ENCODE results near the gene CDX1.
A peak's percentile ranks its signal among the peaks of the same experiment; 100 is the strongest.

CDX1 gene

DNA sequence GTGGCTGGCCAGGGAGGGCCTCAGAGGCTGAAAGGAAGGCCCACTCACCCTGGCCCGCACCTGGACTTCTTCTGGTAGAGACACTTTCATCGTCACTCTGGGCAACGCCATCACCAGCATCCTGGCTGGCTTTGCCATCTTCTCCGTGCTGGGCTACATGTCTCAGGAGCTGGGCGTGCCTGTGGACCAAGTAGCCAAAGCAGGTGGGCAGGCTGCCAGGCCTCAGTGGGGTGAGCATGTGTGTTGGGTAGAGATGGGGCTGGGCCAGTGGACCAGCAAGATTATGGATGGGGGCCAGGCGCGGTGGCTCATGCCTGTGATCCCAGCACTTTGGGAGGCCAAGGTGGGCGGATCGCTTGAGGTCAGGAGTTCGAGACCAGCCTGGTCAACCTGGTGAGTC, 35.9 kb downstream of the CDX1 start:
- no peaks in the 10 kb centered on the region for H3K9me3 ChIP-seq (ENCODE audit: control insufficient read depth, insufficient read depth, low read length)
- no peaks in the 10 kb centered on the region; the same call in 1 of the 2 replicates for H3K27me3 ChIP-seq (ENCODE audit: control insufficient read depth, insufficient read depth, low read length)
- H3K27ac ChIP-seq (ENCODE audit: low read depth, low read length): no peak overlapping the region
- H3K4me1 ChIP-seq (ENCODE audit: control insufficient read depth, insufficient read depth, low read length): no peaks in the 10 kb centered on the region
- H3K4me3 ChIP-seq (ENCODE audit: low read depth, low read length): no peak overlapping the region
- no peaks in the 10 kb centered on the region for H3K36me3 ChIP-seq (ENCODE audit: control insufficient read depth, insufficient read depth, low read length)
- no peak overlapping the region for H3K9ac ChIP-seq (ENCODE audit: low read depth, low read length)

DNA sequence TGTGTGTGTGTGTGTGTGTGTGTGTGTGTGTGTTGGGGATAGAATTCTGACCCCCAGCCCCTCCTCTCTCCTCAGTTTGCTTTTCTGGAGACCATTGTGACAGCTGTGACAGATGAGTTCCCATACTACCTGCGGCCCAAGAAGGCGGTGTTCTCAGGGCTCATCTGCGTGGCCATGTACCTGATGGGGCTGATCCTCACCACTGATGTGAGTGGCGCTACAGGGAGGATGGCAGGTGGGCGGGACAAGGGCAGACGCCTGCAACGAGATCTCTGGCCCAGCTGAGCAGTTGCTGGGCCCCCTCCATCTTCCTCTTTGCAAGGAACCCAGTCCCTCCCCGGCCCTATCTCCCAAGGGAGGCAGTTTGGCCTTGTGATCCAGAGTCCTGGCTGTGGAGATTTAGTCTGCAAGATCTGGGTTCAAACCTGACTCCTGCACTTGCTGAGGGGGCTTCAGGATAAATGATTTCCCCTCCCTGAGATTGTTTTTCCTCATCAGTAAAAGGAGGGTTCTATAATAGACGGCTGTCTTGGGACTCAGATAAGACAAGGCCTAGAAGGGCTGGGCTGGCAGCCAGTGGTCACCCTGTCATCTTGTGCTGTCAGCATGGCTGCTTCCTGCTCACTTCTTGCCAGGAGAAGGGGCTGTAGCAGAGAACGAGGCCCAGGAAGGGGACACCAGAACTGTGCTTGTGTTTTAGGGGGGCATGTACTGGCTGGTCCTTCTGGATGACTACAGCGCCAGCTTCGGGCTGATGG, 37.4 kb downstream of the CDX1 start:
- Histone ChIP-seq H3K4me3 (ENCODE audit: low read depth, low read length) (no peak overlapping the region), H3K9ac (ENCODE audit: low read depth, low read length) (no peak overlapping the region), H3K27ac (ENCODE audit: low read depth, low read length) (no peak overlapping the region)

DNA sequence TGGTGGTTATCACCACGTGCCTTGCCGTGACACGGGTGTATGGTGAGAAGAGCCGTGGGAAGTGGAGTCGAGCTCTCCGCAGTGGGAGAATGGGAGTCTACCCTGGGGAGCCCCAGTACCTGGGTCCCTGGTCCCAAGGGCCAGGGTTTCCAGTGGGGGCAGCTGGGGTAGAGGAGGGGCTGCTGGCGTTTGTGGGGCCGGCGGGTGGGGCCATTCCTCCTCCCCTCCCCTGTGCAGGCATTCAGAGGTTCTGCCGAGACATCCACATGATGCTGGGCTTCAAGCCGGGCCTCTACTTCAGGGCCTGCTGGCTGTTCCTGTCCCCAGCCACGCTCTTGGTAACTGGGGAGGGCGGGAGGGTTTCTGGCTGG, 38.0 kb downstream of the CDX1 start:
- no peaks in the 10 kb centered on the region for H3K27me3 ChIP-seq (ENCODE audit: control insufficient read depth, insufficient read depth, low read length)
- H3K9me3 ChIP-seq (ENCODE audit: control insufficient read depth, insufficient read depth, low read length): no peaks in the 10 kb centered on the region
- H3K4me1 ChIP-seq (ENCODE audit: control insufficient read depth, insufficient read depth, low read length): peaks cover 12% of the 10 kb centered on the region
- no peak overlapping the region for H3K9ac ChIP-seq (ENCODE audit: low read depth, low read length)
- no peak overlapping the region for H3K4me3 ChIP-seq (ENCODE audit: low read depth, low read length)
- H3K36me3 ChIP-seq (ENCODE audit: control insufficient read depth, insufficient read depth, low read length): no peaks in the 10 kb centered on the region
- H3K27ac ChIP-seq (ENCODE audit: low read depth, low read length): no peak overlapping the region

More for the DNA sequence above, 37.4 kb downstream of the CDX1 start:
- Histone ChIP-seq H3K9me3 (ENCODE audit: control insufficient read depth, insufficient read depth, low read length) (no peaks in the 10 kb centered on the region), H3K36me3 (ENCODE audit: control insufficient read depth, insufficient read depth, low read length) (no peaks in the 10 kb centered on the region), H3K27me3 (ENCODE audit: control insufficient read depth, insufficient read depth, low read length) (no peaks in the 10 kb centered on the region), H3K4me1 (ENCODE audit: control insufficient read depth, insufficient read depth, low read length) (peaks cover 8% of the 10 kb centered on the region)

DNA sequence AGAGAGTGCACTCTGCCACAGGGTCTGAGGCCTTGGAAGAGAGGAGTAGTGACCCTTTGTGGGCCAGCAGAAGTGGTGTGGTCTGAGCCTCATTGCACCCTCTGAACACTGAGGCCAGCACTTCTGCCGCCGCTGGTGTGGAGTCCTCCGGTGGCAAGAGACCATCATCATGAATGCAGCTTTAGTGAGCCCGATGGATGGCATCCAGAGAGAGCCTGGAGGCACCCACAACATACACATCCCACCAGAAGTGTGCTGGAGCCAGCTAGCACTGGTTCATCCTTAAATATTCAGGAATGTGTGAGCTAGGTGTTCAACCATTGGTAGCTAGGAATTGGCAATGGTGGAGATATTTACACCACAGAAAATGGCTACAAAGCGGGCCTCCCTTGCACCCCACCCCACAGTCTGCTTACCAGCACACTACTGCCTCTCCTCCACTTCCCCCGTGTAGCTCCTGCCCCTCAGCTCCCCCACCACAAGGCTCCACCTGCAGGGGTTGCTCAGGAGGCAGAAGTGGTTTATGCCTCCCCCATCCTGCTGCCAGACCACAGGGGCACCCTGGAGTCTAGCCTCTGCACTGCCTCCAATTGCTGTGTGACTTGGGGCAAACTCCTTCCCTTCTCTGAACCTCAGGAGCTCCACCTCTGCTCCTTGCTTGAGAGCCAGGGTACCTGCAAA, 39.7 kb downstream of the CDX1 start:
- no peaks in the 10 kb centered on the region for H3K9me3 ChIP-seq (ENCODE audit: control insufficient read depth, insufficient read depth, low read length)
- H3K4me1 ChIP-seq (ENCODE audit: control insufficient read depth, insufficient read depth, low read length): peaks cover 19% of the 10 kb centered on the region
- H3K9ac ChIP-seq (ENCODE audit: low read depth, low read length): no peak overlapping the region
- no peak overlapping the region for H3K4me3 ChIP-seq (ENCODE audit: low read depth, low read length)
- H3K36me3 ChIP-seq (ENCODE audit: control insufficient read depth, insufficient read depth, low read length): no peaks in the 10 kb centered on the region
- H3K27ac ChIP-seq (ENCODE audit: low read depth, low read length): no peak overlapping the region
- H3K27me3 ChIP-seq (ENCODE audit: control insufficient read depth, insufficient read depth, low read length): no peaks in the 10 kb centered on the region

DNA sequence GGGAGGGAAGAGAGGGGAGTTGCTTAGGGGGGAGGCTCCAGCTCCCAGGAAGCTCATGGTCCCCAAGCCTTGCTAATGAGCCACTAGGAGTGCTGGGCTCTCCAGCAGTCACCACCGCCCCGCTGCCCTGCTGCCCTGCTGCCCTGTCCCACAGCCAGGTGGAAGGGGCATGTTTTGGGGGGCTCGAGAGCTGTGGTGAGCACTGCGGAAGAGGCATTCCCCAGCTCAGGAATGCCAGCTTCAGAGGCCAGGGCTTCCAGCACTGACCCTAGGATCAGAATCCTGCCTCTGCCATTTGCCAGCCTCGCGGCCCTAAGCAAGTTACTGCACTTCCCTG, 40.2 kb downstream of the CDX1 start:
- no peaks in the 10 kb centered on the region for H3K9me3 ChIP-seq (ENCODE audit: control insufficient read depth, insufficient read depth, low read length)
- no peak overlapping the region for H3K27ac ChIP-seq (ENCODE audit: low read depth, low read length)
- H3K4me1 ChIP-seq (ENCODE audit: control insufficient read depth, insufficient read depth, low read length): peaks cover 22% of the 10 kb centered on the region
- no peaks in the 10 kb centered on the region for H3K36me3 ChIP-seq (ENCODE audit: control insufficient read depth, insufficient read depth, low read length)
- no peak overlapping the region for H3K4me3 ChIP-seq (ENCODE audit: low read depth, low read length)
- no peak overlapping the region for H3K9ac ChIP-seq (ENCODE audit: low read depth, low read length)
- no peaks in the 10 kb centered on the region for H3K27me3 ChIP-seq (ENCODE audit: control insufficient read depth, insufficient read depth, low read length)

DNA sequence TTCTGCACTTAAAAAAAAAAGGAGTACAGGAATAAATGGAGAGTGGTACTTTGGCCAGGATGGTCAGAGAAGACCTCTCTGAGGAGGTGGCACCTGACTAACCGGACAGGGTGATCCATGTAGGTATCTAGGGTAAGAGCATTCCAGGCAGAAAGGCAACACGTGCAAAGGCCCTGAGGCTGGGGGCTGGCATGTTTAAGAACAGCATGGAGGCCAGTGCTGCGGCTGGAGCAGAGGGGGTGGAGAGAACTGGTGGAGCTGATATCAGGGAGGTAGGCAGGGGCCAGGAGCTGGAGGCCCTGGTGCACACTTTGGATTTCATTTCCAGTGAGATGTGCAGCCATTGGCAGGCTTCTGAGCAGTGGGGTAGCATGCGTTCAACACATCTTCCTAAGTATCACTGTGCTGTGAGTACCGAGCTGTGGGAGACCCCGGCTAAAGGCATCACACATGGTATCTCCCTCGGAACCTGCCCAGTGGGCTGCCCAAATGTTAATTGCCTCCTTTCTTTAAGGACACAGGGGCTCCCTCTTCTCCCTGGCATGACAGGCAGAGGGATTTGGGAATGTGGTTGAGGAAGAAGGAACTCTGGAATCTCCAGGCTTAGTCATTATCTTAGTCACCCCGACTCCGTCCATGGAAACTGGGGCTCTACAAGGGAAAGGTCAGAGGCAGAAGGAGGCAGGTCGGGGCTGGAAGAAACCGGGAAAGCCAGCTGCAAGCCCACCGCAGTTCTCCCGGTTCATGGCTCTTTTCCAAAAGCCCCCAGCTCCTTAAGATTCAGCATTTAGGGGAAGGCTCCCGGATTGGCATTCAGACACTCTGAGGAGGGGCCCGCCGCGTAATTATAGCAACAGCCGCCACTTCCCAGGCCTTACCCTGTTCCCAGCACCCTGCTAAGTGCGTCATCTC, 41.9 kb downstream of the CDX1 start:
- H3K27me3 ChIP-seq (ENCODE audit: control insufficient read depth, insufficient read depth, low read length): no peaks in the 10 kb centered on the region
- no peak overlapping the region for H3K4me3 ChIP-seq (ENCODE audit: low read depth, low read length)
- H3K27ac ChIP-seq (ENCODE audit: low read depth, low read length): peak overlapping the region; percentile 78
- no peak overlapping the region for H3K9ac ChIP-seq (ENCODE audit: low read depth, low read length)
- no peaks in the 10 kb centered on the region for H3K36me3 ChIP-seq (ENCODE audit: control insufficient read depth, insufficient read depth, low read length)
- peaks cover 28% of the 10 kb centered on the region for H3K4me1 ChIP-seq (ENCODE audit: control insufficient read depth, insufficient read depth, low read length)
- H3K9me3 ChIP-seq (ENCODE audit: control insufficient read depth, insufficient read depth, low read length): no peaks in the 10 kb centered on the region

DNA sequence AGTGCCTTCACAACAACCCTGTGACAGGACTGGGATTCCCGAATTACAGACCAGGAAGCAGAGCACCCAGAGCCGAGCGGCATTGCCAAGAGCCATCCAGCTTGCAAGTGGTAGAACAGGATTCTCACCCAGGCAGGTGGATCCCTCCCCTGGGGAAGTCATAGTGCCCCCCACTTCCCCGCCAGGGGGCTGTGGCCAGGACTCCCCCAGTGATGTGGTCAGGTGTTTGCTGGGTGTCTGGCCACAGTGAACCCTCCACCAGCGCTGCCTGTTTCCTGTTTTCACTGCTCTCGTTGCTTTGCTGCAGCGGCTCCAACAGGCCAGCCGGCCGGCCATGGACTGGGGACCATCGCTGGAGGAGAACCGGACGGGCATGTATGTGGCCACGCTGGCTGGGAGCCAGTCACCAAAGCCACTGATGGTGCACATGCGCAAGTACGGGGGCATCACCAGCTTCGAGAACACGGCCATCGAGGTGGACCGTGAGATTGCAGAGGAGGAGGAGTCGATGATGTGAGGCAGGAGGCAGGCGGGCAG, 42.6 kb downstream of the CDX1 start:
- Histone ChIP-seq H3K4me1 (ENCODE audit: control insufficient read depth, insufficient read depth, low read length) (peaks cover 28% of the 10 kb centered on the region), H3K27ac (ENCODE audit: low read depth, low read length) (peak overlapping the region; percentile 78), H3K36me3 (ENCODE audit: control insufficient read depth, insufficient read depth, low read length) (no peaks in the 10 kb centered on the region), H3K9me3 (ENCODE audit: control insufficient read depth, insufficient read depth, low read length) (no peaks in the 10 kb centered on the region), H3K4me3 (ENCODE audit: low read depth, low read length) (no peak overlapping the region), H3K27me3 (ENCODE audit: control insufficient read depth, insufficient read depth, low read length) (no peaks in the 10 kb centered on the region; the same call in 1 of the 2 replicates), H3K9ac (ENCODE audit: low read depth, low read length) (no peak overlapping the region)

DNA sequence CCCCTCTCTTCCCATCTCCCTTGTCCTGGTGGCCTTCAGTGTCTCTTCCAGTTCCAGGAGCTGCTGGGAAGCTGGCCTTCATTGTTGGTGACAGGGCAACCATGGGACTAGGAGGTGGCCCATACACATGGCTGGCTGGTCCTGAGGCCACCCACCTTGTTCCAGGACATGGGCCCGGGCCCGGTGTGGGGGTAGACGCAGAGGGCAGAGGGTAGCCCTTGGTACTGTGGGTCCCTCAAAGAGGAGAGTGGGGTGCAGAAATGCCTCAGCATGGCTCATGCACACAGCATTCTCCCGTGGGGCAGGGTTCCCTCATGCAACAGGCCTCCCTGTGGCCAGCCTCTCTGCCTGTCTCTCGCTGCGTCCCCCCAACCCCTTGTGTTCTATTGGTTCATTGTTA, 44.1 kb downstream of the CDX1 start:
- no peaks in the 10 kb centered on the region for H3K9me3 ChIP-seq (ENCODE audit: control insufficient read depth, insufficient read depth, low read length)
- no peaks in the 10 kb centered on the region; the same call in 1 of the 2 replicates for H3K27me3 ChIP-seq (ENCODE audit: control insufficient read depth, insufficient read depth, low read length)
- no peak overlapping the region for H3K9ac ChIP-seq (ENCODE audit: low read depth, low read length)
- H3K27ac ChIP-seq (ENCODE audit: low read depth, low read length): peak overlapping the region; percentile 77
- no peaks in the 10 kb centered on the region for H3K36me3 ChIP-seq (ENCODE audit: control insufficient read depth, insufficient read depth, low read length)
- peaks cover 28% of the 10 kb centered on the region for H3K4me1 ChIP-seq (ENCODE audit: control insufficient read depth, insufficient read depth, low read length)
- H3K4me3 ChIP-seq (ENCODE audit: low read depth, low read length): no peak overlapping the region

DNA sequence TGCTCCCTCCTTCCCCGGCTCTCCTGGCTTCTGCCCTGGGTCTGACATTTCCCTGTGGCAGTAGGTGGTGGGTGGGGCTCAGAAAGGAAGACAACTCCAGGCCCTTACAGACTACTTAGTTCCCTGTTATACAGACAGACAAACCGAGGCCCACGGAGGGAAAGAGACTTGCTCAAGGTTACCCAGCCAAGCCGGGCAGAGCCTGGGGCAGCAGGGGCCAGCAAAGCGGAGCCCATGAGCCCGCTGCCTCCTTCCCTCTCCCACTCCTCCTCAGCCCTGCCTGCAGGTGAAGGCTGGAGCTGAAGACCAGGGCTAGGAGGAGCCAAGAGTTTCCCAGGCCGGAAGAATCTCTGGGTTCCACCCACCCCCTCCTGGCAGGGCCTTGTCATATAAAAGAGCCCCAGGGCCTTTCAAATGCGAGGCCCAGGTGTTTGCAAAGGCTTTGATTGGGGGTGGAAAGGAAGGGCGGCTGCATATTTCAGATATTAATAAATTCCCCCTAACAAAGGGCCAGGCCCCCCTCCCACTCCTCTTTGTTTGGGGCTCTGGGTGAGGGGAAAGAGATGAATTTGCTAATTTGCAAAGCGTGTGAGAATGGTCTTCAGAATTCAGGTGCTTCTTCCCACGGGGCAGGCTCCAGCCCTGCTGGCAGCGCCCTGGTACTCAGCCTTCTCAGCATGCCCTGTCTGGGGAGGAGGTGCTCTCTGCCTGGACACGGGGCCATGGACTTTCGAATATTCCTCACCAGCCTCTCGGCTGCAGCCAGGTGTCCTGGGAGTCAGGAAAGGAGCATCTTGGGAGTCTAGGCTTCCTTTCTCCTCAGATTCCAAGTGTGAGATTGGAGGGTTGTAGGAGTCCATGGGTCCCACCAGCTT, 44.8 kb downstream of the CDX1 start:
- Histone ChIP-seq H3K4me1 (ENCODE audit: control insufficient read depth, insufficient read depth, low read length) (peaks cover 28% of the 10 kb centered on the region), H3K9ac (ENCODE audit: low read depth, low read length) (no peak overlapping the region), H3K4me3 (ENCODE audit: low read depth, low read length) (0 out of 2 replicates have a peak overlapping the region, but pooled peaks have one; percentile 10), H3K27me3 (ENCODE audit: control insufficient read depth, insufficient read depth, low read length) (no peaks in the 10 kb centered on the region; the same call in 1 of the 2 replicates), H3K27ac (ENCODE audit: low read depth, low read length) (peak overlapping the region; percentile 77), H3K9me3 (ENCODE audit: control insufficient read depth, insufficient read depth, low read length) (no peaks in the 10 kb centered on the region), H3K36me3 (ENCODE audit: control insufficient read depth, insufficient read depth, low read length) (no peaks in the 10 kb centered on the region)

DNA sequence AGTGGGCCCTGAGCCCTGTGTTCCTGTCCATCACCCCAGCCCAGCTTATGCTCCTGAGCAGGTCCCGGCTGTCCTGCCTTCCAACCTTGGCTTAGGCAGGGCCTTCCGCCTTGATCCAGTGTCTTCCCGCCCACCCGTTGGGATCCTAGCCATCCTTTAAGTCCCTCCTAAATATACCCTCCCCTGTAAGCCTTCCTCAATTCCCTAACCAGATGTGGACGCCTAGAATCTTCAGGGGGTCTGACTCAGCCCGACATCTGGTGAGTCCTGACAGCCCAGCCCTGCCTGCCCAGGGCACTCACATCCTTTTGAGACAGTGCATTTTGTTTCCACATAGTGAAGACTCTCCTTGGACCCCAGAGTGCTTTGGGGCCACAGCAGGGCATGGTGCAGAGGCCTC, 47.0 kb downstream of the CDX1 start:
- Histone ChIP-seq H3K36me3 (ENCODE audit: control insufficient read depth, insufficient read depth, low read length) (no peaks in the 10 kb centered on the region), H3K4me1 (ENCODE audit: control insufficient read depth, insufficient read depth, low read length) (peaks cover 25% of the 10 kb centered on the region), H3K9ac (ENCODE audit: low read depth, low read length) (no peak overlapping the region), H3K4me3 (ENCODE audit: low read depth, low read length) (no peak overlapping the region), H3K27me3 (ENCODE audit: control insufficient read depth, insufficient read depth, low read length) (peaks cover 5% of the 10 kb centered on the region), H3K9me3 (ENCODE audit: control insufficient read depth, insufficient read depth, low read length) (no peaks in the 10 kb centered on the region), H3K27ac (ENCODE audit: low read depth, low read length) (no peak overlapping the region)

Measured in HUES48 (cell line).